ENCODE measurements around the gene ITGAL.

DNA sequence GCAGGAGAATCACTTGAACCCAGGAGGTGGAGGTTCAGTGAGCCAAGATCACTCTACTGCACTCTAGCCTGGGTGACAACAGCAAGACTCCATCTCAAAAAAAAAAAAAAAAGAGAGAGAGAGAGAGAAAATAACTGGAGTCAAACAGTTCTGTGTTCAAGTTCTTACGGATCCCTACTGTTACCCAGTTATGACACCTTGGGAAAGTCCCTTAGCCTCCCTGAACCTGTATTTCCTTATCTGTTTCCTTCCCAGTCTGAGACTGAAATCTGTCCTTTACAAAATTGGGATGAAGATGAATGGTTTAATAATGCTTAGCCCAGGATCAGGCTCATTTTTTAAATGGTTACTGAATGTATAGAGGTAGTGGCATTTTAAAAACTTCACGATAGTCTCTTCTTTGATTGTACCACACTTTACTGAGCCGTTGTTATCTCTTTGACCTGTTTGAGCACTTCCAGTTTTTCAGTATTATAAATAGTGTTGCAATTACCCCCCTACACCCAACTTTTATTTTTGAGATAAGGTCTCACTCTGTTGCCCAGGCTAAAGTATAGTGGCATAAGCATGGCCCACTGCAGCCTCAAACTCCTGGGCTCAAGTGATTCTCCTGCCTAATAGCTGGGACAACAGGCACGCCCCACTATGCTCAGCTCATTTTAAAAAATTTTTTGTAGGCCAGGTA is 36.7 kb downstream of the ITGAL start:
- no peak for TF ChIP-seq POLR2A (IDR thresholded peaks at IDR 0.05; ENCODE audit: low read length)
- no peak for TF ChIP-seq GATA1 (IDR thresholded peaks at IDR 0.05; ENCODE audit: low read depth, low read length)
